Thyroid gland (tissue), 4 donors: ENCODE measurements around the gene ASIC2. TPM values are rescaled to one million over a fixed set of nuclear protein-coding genes. Genes with fewer than 3 reads are reported as not detected.

Experiments
- DNase-seq, 2 donors: peaks; one replicate each; pipeline ENCODE4 v3.0.0-alpha.2; 2019
- H3K27ac ChIP-seq, 3 donors: fragments of 200-600 bp; sonication (generic); 1 replicate in 2 of 3; 2 replicates in 1 of 3; pipeline ENCODE4 v1.5.1; 2016 to 2019; ENCODE audit warnings: mild to moderate bottlenecking in 1 of 3, moderate library complexity in 1 of 3
- H3K27me3 ChIP-seq: fragments of 200-600 bp; sonication (generic); one replicate; pipeline ENCODE4 v1.5.1; 2019
- H3K36me3 ChIP-seq, 2 donors: fragments of 200-600 bp; sonication (generic); one replicate each; pipeline ENCODE4 v1.5.1; 2016 to 2019
- H3K4me1 ChIP-seq, 2 donors: fragments of 200-600 bp; sonication (generic); one replicate each; pipeline ENCODE4 v1.5.1; 2017 to 2019
- H3K4me3 ChIP-seq, 3 donors: fragments of 200-600 bp; sonication (generic); replicated peaks in 1 of 3; 1 replicate in 2 of 3; 2 replicates in 1 of 3; pipeline ENCODE4 v1.5.1; 2016; ENCODE audit warnings: mild to moderate bottlenecking in 1 of 3
- H3K9me3 ChIP-seq: fragments of 200-600 bp; sonication (generic); one replicate; pipeline ENCODE4 v1.5.1; 2017
- CTCF ChIP-seq, 6 experiments: fragments of 200-600 bp in 3 of 6; fragments of 450-650 bp in 3 of 6; sonication (generic) in 3 of 6; IDR thresholded peaks; one replicate each; pipeline ENCODE4 v1.5.1; 2016 to 2019; ENCODE audit warnings: antibody characterized with exemption in 6 of 6, mild to moderate bottlenecking in 2 of 6, inconsistent platforms in 1 of 6, moderate library complexity in 1 of 6
- POLR2A ChIP-seq, 2 donors: fragments of 450-650 bp; IDR thresholded peaks; one replicate each; pipeline ENCODE4 v1.6.1; 2017; ENCODE audit warnings: antibody characterized with exemption in 2 of 2, mild to moderate bottlenecking in 2 of 2, moderate library complexity in 1 of 2
- WGBS, 2 donors: methylation state at CpG; one replicate each; pipeline ENCODE4 v1.1.5; 2017; 5-methylcytosine and 5-hydroxymethylcytosine counted together
- intact Hi-C: fragments of 100-400 bp; cut with DNase I; formaldehyde crosslinking; loops from one replicate; pipeline ENCODE4 v1.15.1; 2023
- total RNA-seq, 4 donors: library from RNA; depleted of rRNA; stranded (reverse); fragments of >200 nt; gene quantifications; one replicate each; pipeline ENCODE4 v1.2.3, GENCODE V29; 2016

ASIC2 gene
- total RNA-seq, 4 donors from 2014 or later = not detected

GRCh38 chr17:33220036-33220435 is 73.1 kb downstream of the ASIC2 start:
- 72 to 82% methylated on average over 3 of the region's 3 CpGs for WGBS, 2 donors
- no peak overlapping the region for H3K4me3 ChIP-seq
- H3K36me3 ChIP-seq = no peaks in the 10 kb centered on the region
- intact Hi-C loops = no loop called here
- no peaks in the 10 kb centered on the region for H3K9me3 ChIP-seq
- H3K4me1 ChIP-seq = no peaks in the 10 kb centered on the region
- no peaks in the 10 kb centered on the region for H3K27me3 ChIP-seq
- H3K27ac ChIP-seq = no peak overlapping the region
- TF ChIP-seq POLR2A (IDR thresholded peaks at IDR 0.05) (no peak), CTCF (IDR thresholded peaks at IDR 0.05) (no peak)
- DNase-seq = no peak

- Histone ChIP-seq H3K4me3 (no peak overlapping the region), H3K27me3 (no peaks in the 10 kb centered on the region), H3K4me1 (no peaks in the 10 kb centered on the region), H3K36me3 (no peaks in the 10 kb centered on the region), H3K9me3 (no peaks in the 10 kb centered on the region), H3K27ac (no peak overlapping the region)
- no peak for DNase-seq
- 54 to 60% methylated on average over 12 of the region's 12 CpGs for WGBS, 2 donors
- TF ChIP-seq CTCF (IDR thresholded peaks at IDR 0.05) (no peak), POLR2A (IDR thresholded peaks at IDR 0.05) (no peak)
- intact Hi-C loops = no loop called here
These were observed 74.1 kb downstream of the ASIC2 start for GRCh38 chr17:33218698-33219601.

- Histone ChIP-seq H3K36me3 (no peaks in the 10 kb centered on the region), H3K4me1 (no peaks in the 10 kb centered on the region), H3K27ac (no peak overlapping the region), H3K4me3 (no peak overlapping the region), H3K27me3 (no peaks in the 10 kb centered on the region), H3K9me3 (no peaks in the 10 kb centered on the region)
- 58 to 72% methylated on average over 9 of the region's 9 CpGs for WGBS, 2 donors
- intact Hi-C loops = no loop called here
- TF ChIP-seq POLR2A (IDR thresholded peaks at IDR 0.05) (no peak), CTCF (IDR thresholded peaks at IDR 0.05) (no peak)
- DNase-seq = no peak
These were observed 75.2 kb downstream of the ASIC2 start for GRCh38 chr17:33217891-33218290.

- H3K4me1 ChIP-seq = no peaks in the 10 kb centered on the region
- H3K36me3 ChIP-seq = no peaks in the 10 kb centered on the region
- H3K27ac ChIP-seq = no peak overlapping the region
- no peaks in the 10 kb centered on the region for H3K9me3 ChIP-seq
- intact Hi-C loops = no loop called here
- H3K4me3 ChIP-seq = no peak overlapping the region
- no peak for DNase-seq
- TF ChIP-seq POLR2A (IDR thresholded peaks at IDR 0.05) (no peak), CTCF (IDR thresholded peaks at IDR 0.05) (no peak)
- WGBS, 2 donors = 84 to 88% methylated on average over 2 of the region's 2 CpGs
- H3K27me3 ChIP-seq = no peaks in the 10 kb centered on the region
These were observed 78.1 kb downstream of the ASIC2 start for GRCh38 chr17:33214996-33215395.

GRCh38 chr17:33210285-33210684 is 82.8 kb downstream of the ASIC2 start:
- no peak overlapping the region for H3K4me3 ChIP-seq
- intact Hi-C loops = no loop called here
- 71 to 83% methylated on average over 2 of the region's 2 CpGs for WGBS, 2 donors
- no peak for TF ChIP-seq CTCF (IDR thresholded peaks at IDR 0.05)
- no peaks in the 10 kb centered on the region for H3K9me3 ChIP-seq
- no peak for DNase-seq
- H3K36me3 ChIP-seq = no peaks in the 10 kb centered on the region
- H3K27me3 ChIP-seq = no peaks in the 10 kb centered on the region
- no peaks in the 10 kb centered on the region for H3K4me1 ChIP-seq
- H3K27ac ChIP-seq = no peak overlapping the region
